GM03348 (cell line): Measurements from ENCODE around the gene TMEM117.
"Not testable (repeated sequence)": the region's sequence is repeated elsewhere in the genome, so short reads cannot be mapped to it uniquely, and the experiment has no call there.

Experiments
- DNase-seq: peaks from one replicate; pipeline ENCODE4 v3.0.0; 2012; ENCODE audit warnings: low spot score

Gene TMEM117

DNA sequence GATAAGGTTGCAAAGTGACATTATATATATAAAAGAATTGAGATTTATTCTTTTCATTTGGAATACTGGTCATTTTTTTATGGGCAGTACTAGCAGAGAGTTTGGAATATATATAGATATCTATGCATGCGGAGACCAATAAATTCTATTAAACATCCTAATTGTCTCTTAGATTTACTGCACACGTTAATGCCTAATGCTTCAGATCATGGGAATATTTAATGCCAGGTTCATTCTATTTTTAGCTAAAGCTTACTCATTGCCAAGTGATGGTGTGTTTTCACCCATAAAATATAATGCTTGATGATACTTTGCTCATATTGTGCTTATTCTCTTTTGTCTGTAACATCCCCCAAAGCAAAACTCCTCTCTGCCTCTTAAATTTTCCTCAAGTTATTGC lies 264.4 kb downstream of the TMEM117 start:
- no peak for DNase-seq

DNA sequence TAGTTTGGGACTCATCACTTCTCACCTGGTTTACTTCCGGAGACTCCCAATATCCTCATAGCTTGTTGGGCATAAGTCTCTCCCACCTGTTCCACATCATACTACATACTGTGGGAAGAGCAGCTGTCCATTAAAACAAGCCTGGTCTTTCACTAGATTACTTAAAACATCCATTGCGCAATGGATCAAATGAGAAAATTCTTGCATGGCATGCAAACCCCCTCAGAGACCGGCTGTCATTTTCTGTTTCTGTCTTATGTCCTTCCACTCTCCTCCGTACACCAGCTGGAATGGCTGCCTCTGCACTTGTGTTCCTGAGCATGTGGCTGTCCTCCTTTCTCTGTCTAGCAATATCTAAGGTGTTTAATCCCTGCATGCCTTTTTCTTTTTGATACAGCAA lies 265.6 kb downstream of the TMEM117 start:
- DNase-seq: no peak

DNA sequence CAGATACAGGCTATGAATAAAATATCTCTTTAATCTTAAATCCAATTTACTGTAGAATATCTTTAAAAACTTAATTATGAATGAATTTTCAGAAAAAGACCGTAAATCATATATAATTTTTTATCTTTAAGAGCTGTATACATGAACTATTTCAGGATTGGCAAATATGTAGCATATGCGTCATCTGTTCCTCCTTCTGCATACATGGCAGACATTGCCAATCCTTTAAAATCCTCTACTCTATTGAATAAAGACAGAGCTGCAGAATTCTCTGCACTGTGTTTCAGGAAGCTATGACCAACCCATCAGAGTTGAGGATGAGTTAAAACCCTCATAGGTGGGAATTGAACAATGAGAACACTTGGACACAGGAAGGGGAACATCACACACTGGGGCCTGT lies 279.0 kb downstream of the TMEM117 start:
- no peak for DNase-seq

DNA sequence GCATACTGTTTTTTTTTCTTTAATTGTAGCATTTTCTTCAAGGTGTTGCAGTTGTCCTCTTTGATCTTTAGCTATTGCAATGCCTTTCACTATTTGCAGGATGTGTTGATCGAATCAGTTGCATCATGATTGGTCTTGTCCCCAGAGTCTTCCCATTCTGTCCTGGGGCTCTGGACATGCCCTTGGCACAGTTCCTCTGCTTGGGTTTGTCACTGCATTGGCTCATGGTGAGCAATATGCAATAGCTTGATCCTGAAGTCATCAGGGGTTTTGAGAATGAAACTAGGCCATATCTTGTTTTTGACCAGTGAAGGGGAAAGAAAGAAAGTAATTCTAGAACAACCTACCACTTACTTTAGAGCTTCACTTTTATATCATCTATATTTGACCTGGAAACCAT lies 281.5 kb downstream of the TMEM117 start:
- no peak for DNase-seq

DNA sequence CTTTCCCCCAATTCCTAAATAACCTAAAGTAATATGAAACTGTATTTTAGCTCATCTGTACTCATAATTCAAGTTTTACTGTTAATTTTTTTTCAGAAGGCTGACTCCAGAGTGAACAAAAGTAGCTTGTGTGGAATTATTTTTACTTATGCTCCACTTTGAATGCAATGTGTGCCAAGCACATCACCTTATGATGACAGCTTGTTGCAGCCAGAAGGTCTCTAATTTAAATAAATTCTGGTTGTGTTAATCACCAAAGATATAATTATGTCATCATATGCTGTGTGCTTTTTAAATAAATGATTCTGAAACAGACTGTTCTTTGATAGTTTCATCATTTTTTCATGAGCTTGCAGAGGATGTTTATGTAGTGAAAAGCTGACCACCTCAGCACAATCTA lies 283.1 kb downstream of the TMEM117 start:
- no peak for DNase-seq

DNA sequence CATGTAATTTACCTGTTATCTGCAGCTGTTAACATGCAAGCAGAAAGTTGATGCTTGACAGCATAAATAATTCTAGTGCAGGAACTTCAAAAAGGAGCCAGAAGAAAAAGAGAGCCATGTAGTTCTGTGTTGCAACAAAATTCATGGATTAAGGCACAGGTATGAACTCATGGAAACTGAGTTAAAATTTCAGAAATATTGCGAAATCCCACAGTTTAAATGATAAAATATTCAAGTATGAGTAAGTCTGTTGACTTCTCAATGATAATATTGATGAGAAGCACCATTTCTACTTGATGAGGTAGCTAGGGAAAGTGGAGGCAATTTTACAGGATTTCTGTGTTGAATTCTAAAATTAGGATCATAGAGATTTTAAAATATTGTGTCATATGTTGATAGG lies 290.9 kb downstream of the TMEM117 start:
- DNase-seq: no peak

DNA sequence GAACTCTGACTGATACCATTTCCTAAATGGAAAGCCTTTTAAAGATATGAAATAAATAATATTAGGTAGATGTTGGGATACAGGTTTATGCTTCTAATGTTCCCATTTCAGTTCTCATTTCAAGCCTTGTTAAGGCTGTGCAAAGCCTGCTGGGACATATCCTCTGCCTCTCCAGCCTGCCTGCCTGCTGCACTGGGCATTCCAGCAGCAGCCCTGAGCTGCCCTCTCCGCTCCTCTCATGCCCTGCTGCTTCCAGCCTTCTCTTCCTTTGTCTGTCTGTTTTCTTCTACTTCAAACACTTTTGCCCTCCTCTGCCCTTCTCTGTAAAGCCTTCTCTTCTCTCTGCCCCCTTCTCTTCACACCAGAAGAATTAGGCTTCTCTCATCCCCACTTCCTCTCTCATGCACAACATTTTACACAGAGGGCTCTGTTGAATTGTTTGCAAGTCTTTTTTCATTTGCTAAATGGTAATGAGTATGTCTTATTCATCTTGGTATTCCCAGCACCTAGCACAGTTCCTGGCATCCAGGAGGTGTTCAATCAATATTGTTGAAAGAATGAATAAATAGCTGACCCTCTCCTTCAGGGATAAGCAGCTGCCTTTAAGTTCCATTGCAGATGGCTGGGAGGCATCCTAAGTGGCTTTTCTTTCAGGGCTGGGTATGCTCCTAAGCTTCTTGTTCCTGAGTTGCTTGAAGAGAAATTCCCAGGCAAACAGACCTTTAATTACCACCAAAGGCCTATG lies 292.3 kb downstream of the TMEM117 start:
- no peak for DNase-seq

DNA sequence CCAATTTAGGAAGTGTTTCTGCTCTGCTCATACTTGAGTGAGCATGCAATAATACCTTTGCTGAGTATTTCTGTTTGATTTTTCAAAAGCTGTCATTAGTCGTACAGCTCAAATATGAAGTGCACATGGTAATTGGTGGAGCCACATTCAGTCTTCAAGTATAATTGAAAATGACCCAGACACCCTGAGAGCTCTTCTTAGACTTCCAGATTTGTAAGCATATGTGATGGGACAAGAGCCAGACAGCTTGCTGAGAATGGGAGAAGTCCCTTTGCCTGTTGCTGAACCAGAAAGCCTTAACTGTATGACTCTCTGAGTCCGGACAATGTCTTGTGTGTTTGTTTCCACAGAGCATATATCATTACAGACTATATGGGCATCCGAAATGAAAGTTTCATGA lies 307.3 kb downstream of the TMEM117 start:
- no peak for DNase-seq

DNA sequence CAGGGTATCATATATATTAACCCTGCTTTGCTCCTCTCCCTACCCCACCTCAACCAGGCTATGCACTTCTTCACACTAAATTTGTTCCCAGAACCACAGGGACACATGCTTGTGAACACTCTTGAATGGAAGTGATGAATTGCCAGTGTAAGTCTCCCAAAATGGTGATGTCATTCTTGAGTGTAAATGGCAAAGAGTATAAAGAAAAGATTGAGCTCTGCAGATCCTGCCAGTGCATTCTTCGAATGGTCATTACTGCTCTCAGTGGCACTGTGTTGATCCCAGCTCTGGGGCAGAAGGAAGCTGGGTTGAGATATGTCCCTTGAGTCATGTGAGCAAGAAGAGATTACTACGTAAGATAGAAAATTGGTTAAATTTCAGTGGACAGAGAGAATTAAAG lies 313.1 kb downstream of the TMEM117 start:
- DNase-seq: no peak

DNA sequence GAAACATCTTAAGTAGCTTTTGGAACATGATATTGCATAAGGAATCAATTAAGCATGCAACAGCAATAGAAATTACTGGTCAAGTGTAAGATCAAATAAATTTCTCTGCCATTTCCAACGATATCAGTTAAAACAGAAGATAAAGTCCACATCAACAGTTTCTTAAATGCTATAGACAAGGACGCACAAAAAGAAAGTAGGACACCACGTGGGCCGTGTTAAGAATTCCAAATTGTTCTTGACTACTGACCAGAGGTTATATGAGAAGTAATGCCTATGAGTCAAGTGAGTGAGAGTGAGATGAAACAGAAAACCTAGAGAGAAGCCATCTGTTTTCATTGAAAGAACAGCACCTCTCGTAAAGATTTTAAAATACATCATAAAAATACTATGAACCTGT lies 318.2 kb downstream of the TMEM117 start:
- DNase-seq: no peak

DNA sequence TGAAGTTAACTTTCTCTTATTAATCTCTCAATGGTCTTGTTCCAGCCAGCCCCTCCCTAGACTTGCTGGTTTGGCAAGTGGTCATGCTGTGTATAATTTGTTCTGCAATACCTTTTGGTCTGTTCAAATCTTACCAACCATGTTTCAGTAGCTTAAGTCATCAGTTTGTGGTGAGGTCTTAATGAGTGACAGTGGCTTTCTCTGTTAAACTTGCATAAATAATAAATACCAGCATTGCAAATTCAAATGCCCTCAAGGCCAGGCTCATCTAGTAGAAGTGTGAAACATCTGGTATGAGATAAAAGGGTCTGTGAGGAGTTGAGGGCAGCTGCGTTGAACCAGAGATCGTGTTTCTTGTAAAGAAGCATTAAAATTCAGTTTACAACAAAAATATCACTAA lies 319.5 kb downstream of the TMEM117 start:
- DNase-seq: no peak

DNA sequence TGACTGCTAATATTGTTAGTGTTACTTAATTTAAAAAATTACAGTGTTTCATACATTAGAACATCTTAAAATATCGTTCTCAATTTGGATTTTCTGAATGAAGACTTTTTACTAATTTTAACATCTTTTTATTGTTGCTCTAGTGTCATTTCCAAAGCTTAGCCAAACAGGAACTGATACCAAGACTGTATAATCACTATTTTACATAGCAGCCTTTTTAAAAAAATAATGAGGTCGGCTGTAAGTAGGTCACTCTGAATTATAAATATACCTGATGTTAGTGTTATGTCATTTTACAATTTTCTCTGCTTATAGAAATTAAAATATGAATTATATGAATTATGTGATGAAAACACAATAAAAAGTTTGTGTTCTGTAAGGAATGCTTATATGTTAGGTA lies 321.5 kb downstream of the TMEM117 start:
- DNase-seq: no peak

DNA sequence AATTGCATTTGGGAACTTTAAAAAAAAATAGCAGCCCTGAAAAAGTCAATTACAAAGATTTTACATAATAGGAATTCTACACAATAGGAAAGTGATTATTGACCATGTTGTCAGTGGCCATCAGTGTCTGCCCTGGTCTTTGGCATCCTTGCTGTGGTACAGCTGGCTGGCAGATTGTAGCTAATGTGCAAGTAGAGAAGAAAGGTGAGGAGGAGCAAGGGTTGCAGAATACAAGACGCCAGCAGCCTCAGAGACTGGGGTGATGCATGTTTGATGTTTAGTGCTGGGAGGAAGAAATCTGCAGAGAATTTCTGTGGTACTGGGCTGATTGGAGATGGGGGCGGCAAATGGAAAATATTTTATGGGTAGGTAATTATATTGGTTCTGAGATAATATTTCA lies 322.9 kb downstream of the TMEM117 start:
- DNase-seq: no peak

DNA sequence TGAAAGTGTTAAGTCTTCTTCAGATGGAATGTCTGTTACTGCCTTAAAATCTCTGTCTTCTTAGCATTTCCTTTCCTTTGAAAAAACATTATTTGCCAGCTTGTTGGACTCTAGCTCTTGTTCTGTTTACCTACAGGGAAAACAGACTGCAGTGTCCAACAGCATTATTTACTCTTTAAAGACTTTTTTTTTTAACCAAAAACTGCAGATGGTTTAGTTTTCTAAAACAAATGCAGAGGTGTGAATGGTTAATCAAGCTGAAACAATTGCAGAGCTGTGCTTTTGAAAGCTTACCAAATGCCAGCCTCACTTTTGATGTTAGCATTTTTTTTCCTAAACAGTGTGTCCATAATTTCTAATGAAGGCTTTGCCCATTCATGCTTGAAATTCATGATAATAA lies 323.3 kb downstream of the TMEM117 start:
- no peak for DNase-seq

DNA sequence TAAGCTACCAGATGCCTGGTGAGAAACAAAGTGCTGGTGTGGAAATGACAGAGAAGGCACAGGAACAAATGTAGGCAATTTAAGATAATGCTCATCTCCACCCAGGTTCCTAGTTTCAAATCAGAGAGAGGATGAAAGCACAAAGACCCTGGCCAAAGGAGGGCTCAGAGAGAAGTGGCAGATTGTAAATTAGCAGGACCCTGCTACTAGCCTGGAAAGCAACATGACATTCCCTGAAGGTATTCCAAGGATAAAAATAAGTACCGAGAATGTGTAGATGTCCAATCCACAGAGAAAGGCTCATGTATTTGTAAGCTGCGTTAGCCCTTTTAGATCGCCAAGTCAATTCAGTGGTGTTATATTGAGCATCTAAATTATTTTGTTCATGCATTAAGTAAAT lies 324.0 kb downstream of the TMEM117 start:
- DNase-seq: no peak

DNA sequence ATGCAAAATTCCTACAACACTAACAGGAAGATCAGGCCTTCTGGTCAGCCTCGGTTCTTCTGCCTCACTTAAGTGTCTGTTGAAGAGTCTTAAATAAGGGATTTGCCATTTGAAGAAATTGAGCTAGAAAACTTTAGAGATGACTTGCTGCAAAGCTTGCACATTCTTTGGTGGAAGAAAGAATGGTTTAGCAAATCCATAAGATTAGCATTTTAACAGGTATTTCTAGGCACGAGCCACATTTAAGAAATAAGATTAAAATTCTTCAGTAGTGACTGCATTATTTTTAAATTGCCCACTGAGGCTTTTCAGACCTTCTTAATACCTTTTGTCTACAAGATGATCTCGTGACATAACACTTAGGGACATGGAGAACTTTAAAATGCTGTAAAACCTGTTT lies 327.1 kb downstream of the TMEM117 start:
- DNase-seq: no peak

DNA sequence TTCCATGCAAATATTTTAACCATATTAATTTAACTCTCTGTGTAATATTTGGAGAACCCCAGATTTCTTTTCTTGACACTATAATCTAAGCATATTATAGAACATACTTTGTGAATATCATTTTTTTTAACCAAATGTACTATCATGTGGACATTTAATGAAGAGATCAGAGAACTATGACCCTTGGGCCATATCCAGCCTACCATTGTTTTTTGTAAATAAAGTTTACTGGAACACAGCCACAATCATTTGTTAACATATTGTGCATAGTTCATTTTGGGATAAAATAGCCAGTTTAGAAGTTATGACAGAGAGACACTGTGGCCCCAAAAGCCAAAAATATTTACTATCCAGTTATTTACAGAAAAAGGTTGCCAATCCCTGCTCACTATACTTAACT lies 338.2 kb downstream of the TMEM117 start:
- no peak for DNase-seq

DNA sequence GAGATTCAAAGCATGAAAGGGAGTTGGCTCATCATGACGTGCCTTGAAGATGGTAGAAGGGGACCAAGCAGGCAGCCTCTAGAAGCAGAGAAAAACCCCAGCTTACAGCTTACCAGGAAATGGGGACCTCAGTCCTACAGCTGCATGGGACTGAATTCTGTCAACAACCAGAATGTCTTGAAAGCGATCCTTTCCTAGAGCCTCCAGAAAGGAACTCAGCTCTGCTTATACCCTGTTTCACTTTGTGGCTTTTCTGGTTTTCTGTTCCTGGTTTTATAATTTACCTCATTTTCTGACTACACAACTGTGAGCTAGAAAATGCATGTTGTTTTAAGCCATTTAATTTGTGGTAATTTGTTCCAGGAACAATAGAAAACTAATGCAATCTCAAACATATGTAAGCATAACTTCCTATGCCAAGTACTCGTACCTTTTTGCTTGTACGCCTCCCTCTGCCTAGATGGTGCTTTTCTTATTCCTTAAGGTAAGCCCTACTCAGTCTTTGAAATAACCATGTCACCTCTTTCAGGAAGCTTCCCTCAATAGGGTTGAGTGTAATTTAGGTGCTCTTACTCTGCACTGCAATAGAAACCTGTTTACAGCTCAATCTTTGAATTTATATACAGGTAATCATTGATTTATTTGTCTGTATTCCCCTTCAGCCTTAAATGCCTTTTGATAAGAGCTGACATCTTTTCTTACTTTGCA lies 348.8 kb downstream of the TMEM117 start:
- no peak for DNase-seq

DNA sequence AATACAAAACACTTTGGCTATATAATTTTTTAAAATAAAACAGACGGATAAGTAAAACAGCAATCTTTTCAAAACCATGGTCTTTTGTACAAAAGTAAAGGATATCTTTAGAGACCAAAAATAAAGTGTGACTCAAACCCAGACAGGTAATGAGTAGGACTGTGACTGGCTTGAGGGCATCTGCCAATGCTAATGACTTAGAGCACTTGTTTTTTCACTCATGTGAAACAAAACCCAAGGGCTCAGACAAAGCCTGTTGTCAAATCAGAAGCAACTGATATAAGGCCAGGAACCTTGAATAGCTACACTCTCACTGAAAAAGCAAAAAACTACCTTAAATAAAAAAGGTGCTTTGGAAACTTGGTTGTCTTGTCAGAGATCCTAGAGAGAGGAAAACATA lies 357.4 kb downstream of the TMEM117 start:
- DNase-seq: no peak

DNA sequence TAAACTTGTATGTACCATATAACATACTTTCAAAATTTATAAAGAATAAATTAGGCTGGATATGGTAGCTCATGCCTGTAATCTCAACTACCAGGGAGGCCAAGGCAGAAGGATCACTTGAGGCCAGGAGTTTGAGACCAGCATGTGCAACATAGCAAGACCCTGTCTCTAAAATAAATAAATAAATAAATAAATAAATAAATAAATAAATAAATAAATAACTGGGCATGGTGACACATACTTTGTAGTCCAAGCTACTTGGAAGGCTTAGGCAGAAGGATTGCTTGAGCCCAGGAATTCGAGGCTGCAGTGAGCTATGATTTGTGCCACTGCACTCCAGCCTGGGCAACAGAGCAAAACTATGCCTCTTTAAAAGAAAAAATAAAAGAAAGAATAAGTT lies 359.8 kb downstream of the TMEM117 start:
- DNase-seq: not testable (repeated sequence)

DNA sequence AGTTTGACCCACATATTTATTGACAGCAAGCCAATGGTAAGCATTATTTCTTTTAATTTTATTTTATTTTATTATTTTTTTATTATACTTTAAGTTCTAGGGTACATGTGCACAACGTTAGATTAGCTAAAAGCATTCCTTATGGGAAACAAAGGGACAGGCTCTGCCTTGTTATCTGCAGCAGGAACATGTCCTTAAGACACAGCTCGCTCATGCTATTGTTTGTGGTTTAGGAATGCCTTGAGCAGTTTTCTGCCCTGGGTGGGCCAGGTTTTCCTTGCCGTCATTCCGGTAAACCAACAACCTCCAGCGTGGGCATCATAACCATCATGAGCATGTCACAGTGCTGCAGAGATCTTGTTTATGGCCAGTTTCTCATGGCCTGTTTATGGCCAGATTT lies 370.2 kb downstream of the TMEM117 start:
- DNase-seq: no peak

DNA sequence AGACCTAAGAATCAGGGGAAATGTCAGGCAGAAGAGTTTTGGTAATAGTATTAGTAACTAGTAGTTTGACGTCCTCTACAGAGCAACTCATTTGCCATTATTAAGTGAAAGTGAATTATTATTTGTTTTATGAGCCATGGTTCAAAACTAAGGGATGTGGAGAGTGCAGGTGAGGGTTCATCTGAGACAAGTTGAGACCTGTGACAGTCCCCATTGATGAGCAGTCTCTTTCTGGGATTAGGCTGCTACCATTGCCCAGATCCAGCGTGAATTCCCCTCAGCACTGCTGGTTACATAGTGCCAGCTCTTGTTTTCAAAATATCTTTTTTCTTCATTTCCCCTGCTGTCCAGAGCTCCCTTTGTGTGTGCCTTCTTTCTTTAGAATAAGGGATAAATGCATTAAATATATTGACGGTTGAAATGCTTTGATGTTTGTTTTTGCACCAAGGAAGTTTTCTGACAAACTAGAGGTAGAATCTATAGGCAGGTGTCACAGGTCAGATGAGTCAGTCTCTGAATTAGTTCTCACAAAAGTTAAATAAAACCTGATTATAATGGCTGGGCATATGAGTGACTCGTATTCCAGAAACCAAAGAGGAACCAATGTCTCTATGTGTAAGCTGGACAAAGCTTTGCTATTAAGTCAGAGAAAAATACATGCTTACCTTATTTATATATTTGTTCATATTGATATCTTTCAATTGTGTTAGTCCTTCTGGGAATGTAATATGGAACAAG lies 381.4 kb downstream of the TMEM117 start:
- no peak for DNase-seq

DNA sequence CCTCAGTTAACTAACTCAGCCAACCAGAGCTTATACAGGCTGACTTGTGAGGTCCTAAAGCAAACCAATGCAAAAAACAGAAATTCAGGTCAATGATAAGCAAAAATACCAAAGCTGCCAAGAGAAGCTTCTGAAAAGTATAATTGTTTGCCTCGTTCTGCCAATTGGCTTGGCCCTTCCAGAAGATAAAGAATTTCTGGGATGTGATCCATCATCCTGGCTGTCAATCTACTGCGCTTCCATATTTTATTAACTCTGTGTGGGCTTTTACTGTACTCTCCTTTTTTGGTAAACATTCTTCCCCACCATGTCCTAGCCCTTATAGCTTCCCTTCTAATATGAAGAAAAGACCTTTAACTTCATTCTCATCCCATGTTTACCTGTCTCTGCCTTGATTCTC lies 387.9 kb downstream of the TMEM117 start:
- no peak for DNase-seq
